HG03175 (cell line): ENCODE results near the gene CRAMP1.

Experiments used
- ATAC-seq: cut with Tn5 transposase; IDR thresholded peaks from one replicate; pipeline ENCODE4 v1.9.1; 2021; ENCODE audit warnings: mild to moderate bottlenecking, moderate library complexity; ENCODE audit not compliant: unreplicated experiment

Gene CRAMP1, protein sequence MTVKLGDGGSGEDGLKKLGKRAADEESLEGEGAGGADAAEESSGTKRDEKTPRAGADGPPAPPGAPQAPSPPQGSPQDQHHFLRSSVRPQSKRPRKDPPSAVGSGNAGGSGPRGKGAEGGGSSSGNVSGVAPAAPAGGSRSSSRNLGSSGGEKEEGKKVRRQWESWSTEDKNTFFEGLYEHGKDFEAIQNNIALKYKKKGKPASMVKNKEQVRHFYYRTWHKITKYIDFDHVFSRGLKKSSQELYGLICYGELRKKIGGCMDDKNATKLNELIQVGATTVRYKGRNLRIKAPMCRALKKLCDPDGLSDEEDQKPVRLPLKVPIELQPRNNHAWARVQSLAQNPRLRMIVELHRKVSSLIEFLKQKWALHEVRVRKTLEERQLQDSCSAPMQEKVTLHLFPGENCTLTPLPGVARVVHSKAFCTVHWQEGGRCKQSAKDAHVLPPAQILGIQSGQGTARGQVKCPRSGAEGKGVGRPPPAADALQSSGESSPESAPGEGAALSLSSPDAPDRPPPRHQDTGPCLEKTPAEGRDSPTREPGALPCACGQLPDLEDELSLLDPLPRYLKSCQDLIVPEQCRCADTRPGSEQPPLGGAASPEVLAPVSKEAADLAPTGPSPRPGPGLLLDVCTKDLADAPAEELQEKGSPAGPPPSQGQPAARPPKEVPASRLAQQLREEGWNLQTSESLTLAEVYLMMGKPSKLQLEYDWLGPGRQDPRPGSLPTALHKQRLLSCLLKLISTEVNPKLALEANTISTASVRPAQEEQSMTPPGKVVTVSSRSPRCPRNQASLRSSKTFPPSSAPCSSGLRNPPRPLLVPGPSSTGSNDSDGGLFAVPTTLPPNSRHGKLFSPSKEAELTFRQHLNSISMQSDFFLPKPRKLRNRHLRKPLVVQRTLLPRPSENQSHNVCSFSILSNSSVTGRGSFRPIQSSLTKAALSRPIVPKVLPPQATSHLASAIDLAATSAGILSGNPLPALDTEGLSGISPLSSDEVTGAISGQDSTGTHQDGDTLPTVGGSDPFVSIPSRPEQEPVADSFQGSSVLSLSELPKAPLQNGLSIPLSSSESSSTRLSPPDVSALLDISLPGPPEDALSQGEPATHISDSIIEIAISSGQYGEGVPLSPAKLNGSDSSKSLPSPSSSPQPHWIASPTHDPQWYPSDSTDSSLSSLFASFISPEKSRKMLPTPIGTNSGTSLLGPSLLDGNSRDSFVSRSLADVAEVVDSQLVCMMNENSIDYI (N-terminal part only)

DNA sequence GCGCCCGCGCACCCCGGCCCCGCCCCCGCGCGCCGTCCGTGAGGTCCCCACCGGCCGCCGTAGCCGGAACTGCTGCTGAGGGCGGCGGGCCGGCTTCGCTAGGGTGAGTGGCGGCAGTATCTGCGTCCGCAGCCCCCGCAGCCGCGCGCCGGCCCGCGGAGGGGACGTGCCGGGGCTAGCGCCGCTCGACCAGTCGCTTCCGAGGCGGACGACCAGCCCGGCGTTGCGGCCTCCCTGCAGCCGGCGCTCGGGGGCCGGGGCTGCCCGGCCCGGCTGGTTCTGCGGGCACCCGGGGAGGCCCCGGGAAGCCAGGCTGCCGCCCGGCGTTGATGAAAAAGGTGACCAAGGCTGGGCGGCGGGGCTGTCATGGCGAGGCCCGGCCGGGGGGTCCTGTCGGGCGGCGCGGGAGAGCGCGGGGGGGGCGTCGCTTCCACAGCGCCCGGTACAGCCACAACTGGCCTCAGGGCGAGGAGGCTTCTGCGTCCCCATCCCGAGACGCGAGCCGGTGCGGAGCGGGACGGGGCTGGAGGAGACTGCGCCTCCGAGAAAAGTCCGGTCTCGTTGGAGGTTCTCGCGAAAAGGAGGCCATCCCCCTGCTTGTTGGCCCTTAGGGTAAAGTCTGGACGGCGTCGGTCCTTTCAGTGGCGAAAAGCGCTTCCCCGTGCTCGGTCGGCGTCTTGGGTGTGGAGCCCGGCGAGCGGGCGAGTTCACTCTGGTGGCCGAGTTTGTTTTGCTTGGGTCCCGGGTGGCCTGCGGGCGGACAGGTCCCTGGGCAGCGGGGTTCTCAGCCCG is at the start of gene CRAMP1:
Gene CRAMP1, plus strand, starts transcription at position 41 of the 792 bp plus-strand sequence. CDS start 2,280 bp downstream, outside the sequence.
- no peak for ATAC-seq

DNA sequence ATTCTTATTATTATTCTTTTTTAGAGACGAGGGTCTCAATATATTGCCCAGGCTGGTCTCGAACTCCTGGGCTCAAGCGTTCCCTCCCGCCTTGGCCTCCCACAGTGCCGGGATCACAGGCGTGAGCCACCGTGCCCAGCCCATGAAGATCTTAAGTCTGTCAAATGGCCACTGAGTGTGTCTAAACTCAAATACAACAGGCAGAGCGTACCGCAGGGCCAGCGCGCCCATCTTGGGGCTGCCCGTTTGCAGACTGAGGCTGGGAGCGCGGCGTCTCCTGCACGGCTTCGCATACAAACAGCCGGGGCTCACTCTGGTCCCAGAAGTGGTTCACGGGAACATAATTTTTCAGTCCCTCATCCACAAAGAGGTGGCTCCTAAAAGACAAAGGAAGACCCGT is 48.4 kb upstream of the CRAMP1 start:
- ATAC-seq, result no peak

DNA sequence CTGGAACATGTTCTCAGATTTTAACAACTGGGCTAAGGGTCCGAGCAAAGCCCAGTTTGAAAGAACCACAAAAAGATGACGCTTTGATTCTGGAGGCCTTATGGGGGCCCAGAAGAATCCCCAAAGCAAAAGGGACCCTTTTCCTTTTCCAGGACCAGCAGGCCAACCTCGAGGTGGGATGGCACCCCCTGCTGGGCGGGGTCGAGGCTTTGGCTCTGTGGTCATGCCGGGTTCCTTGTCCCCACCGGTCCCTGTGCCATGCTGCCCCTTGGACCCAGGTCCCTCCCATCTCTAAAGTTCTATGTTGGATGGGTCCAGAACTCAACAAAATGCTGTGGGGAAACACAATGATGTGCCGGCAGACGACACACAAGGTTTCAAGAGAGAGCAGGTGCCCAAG is 47.8 kb upstream of the CRAMP1 start:
- no peak for ATAC-seq

DNA sequence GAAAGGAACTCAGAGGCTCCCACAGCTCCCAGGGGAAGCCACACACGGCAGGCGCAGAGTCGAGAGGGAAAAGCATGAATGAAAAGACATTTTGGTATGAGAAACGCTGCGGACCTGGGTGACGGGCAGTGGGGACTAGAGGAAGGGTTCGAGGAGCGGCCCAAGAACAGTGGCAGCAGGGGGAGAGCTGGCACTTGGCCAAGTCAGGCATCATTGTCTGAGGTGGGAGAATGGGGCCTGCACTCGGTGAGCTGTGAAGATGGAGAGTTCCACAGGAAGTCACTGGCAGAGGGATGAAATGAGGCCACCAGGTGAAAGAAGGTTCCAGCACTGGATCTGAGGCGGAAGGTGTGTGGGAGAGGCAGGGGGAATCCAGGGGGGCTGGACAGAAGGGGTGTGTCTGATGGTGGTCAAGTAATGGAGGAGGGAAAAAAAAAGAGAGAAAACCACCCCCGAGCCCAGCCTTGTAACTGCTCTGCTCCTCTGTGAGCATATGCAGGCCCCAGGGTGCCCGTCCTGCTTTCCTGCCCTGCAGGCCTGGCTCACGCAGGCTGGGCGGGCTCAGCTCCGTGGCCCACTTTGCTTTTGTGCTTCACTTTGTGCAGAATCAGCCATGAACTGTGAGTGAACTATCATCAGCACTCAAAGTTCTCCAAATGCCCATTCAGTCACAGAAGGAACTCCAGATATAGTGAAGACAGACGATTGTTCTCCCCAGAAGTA is 46.9 kb upstream of the CRAMP1 start:
- no peak for ATAC-seq

DNA sequence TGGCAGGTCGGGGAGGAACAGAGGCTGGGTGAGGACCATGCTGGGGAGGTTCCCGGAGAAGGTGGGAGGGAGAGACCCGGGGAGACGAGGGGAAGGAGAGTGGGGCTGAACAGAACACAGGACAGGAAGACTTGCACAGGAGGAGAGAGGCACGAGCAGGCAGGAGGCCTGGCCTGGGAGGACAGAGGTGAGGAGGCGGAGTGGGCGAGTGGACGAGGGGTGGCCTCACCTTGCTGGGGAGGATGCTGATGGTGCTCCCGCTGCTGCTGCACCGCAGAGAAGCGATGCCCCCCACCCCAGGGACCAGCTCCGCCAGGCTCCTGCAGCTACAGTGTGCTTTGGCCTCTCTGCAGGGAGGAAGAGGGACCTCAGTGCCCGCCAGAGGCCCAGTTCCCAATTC is 44.2 kb upstream of the CRAMP1 start:
- ATAC-seq, result no peak

DNA sequence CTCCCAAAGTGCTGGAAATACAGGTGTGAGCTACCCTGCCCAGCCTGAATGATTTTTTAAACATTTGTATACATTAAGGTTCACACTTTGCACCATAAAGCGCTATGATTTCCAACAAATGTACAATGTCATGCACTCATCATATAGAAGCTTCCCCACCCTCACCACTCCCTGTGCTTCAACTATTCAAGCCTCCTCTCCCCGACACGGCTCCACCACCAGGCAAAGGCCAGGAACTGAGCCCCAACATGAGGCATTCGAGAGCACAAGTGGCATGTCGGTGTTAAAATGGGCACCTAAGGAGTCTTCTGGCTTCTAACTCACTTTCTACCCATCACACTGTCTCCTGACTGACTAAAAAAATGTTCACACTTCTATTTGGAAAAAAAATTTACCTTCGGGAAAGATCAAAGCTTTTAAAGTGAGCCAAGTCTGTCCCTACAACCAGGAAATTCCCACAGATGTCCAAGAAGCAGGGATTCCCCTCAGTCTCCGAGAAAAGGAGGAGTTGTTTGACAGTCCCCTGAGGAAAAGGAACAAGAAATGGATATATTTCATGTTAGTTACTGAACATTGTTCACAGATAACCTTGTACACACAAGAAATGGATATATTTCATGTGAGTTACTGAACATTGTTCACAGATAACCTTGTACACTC is 41.0 kb upstream of the CRAMP1 start:
- ATAC-seq, result no peak

DNA sequence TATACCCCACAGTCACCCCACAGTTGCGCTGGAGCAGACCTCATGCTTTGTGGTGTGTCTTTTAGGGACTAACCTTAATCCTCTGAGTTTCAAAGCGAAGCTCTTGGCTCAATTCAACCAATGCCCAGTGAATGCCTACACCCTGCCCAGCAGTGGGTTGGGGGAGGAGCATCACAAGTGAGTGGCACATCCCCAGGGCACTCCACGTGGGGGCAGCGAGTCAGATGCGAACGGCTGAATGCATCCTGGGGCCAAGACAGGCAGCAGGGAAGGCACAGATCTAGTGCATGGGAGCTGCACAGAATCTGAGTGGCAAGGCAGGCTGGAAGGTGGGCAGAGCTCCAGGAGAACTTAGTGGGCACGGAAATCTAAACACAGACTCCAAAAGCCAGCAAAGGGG is 39.5 kb upstream of the CRAMP1 start:
- no peak for ATAC-seq

DNA sequence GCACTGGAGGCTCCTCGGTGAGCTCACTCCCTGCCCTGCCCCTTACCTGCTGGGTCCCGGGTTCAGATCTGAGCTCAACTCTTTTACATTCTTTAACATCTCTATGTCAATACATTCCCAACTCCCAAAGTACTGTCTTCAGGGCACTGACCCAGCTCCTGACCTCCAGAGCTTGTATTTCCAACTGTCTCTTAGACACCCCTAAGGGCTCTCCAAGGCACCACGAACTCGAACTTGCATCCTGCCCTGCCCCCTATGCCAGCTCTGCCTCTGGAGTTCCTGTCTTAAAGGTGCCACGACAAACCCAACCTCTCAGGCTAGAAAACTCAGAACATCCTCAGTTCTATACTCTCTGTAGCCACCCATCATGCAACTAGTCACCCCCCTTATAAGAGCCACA is 38.9 kb upstream of the CRAMP1 start:
- no peak for ATAC-seq

DNA sequence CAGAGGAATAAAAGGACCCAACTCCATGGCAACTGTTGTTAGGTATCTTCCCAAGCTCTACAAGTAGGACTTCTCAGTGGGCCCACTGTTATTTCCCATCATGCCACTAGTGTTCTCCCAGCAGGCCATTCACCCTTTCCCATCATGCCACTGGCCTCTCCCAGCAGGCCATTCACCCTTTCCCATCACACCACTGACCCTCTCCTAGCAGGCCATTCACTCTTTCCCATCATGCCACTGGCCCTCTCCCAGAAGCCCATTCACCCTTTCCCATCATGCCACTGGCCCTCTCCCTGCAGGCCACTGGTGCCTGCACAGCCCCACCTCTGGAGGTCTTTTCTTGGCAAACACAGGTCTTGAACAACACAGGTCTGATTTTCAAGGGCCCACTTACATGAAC is 36.6 kb upstream of the CRAMP1 start:
- no peak for ATAC-seq

DNA sequence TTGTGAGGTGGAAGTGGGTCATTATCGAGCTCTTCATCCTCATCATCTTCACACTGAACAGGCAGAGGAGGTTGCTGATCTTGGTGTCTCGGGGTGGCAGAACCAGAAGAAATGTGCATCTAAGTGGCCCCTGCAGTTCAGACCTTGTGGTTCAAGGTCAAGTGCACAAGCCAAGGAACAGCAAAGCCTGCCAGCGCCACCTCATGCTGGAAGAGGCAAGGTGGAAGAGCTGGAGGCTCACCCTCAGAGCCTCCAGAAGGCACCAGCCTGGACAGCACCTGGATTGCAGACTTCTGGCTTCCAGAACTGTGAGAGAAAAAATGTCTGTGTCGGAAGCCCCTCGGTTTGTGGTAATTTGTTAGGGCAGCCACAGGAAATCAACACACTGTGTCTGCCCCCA is 32.9 kb upstream of the CRAMP1 start:
- ATAC-seq, result no peak

DNA sequence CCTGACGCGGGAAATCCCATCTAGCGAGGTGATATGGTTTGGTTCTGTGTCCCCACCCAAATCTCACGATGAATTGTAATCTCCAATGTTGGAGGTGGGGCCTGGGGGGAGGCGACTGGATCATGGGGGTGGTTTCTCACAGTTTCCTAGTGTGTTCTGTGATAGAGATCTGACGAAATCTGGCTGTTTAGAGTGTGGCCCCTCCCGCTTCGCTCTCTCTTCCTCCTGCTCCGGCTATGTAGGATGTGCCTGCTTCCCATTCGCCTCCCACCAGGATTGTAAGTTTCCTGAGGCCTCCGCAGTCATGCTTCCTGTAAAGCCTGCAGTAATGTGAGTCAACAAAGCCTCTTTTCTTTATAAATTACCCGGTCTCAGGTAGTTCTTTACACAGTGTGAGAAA is 31.9 kb upstream of the CRAMP1 start:
- no peak for ATAC-seq

DNA sequence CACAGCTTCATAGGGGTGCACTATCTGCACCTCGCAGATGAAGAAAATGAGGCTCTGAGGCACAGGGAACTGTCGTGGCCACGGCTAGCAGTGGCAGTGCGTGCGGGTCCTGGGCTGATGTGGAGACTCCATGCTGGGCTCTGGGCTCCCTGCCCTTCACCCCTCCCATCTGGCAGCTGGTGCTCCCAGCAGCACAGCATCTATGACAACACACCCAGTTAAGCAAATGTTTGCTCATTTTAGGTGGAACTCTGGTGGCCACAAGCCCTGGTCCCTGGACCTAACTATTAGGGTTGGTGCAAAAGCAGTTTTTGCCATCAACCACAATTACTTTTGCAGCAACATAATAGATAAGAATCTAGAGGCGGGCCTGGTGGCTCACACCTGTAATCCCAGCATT is 31.2 kb upstream of the CRAMP1 start:
- ATAC-seq, result no peak

DNA sequence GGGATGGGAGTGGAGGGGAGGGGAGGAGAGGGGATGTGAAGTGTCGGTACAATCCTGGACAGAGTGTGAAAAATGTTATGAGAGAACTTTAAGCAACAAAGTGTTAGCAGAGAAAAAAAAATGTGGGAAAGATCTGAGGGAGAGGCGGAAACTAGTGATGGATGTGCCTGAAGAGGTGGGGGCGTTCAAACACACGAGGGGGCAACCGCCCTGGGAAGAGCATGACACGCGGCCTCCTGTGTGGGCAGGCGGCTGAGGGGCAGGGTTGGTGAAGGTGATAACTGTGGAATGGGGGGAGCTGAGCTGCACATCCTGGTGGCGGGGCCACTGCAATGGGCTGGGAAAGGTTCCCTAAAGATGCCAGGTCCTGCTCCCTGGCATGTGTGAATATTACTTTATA is 30.4 kb upstream of the CRAMP1 start:
- no peak for ATAC-seq

DNA sequence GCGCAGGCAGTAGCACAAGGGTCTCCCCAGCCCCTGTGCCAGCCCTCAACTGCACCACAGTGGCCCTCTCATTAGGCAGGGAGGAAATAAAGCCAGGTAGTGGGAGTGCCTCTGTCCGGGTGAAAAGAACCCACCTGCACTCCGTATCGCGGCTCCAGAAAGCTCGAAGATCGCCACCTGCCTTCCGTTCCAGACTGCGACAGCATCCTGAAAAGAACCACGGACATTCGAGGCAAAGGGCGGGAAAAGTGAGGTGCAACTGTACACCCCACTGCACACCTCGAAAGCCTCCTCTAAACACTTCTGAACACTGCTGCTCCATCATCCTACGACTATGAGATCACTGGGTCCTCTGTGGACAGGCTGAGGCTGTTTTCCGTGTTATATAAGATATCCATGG is 29.0 kb upstream of the CRAMP1 start:
- no peak for ATAC-seq

DNA sequence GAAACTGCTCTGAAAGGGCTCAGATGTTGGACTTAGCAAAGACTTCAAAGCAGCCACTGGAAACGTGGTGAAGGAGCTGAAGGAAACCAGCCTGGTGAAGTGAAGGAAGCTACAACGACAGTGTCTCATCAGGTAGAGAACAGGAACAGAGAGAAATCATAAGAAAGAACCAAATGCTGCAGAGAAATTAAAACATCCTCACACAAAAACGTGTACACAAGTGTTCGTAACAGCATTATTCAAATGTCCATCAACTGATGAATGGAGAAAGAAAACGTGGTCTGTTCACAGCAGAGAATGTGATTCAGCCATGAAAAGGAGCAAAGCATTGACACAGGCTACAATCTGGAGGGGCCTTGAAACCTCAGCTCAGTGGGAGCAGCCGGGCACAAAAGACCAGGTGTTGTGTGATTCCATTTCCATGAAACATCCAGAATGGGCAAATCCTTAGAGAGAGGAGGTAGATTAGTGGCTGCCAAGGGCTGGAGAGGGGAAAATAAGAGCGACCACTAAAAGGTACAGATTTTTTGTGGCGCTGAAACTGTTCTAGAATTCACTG is 27.2 kb upstream of the CRAMP1 start:
- no peak for ATAC-seq

DNA sequence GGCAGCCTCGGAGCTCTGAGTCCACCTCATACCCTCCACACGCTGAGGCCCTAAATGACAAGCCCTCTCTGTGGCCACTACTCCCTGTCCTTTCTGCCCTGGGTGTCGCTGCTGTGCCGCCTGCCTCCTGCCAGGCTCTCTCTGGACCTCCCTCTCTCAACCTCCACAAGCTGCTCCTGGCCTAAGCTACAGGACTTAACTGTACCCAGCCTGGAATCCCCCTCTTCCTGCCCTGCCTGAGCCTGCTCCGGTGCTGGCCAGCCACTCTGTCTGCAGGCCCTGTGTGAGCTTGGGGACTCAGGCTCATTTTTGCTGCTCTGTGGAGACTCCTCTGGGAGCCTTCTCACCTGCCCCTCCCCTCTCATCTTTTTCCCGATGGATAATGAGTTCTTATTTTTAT is 21.8 kb upstream of the CRAMP1 start:
- no peak for ATAC-seq

DNA sequence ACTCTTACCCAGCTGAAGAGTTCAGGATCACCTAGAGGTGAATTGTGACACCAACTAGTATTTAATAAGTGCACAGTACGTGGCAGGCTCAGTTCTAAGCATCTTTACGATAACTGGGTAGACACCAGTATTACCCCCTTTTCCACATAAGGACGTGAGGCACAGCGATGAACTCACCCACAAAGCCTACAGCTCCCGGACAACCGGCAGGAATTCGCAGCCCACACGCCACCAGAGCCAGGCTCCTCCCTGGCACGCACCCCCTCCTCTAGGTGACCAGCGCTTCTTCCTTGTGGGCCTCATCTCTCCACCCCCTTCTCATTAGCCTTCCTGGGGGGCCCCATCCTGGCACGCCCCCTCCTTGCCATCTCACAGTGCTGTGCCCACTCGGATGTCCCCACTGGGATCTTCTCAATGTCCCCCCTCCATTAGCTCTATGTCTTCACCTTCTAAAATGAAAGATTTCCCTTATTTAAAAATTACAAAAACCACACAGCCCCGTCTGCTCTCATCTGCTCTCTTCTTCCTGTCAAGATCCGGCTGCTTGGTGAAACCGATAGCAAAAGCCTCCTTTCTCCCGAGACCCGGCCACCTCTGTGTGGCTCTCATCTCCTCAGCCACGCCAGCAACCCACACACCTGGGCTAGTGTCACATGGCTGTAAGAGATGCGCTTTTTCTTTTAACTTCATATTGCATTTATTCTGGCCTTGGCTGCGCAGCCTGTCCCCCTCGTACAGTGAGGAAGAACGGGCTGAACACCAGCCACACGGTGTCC is 21.0 kb upstream of the CRAMP1 start:
- no peak for ATAC-seq

DNA sequence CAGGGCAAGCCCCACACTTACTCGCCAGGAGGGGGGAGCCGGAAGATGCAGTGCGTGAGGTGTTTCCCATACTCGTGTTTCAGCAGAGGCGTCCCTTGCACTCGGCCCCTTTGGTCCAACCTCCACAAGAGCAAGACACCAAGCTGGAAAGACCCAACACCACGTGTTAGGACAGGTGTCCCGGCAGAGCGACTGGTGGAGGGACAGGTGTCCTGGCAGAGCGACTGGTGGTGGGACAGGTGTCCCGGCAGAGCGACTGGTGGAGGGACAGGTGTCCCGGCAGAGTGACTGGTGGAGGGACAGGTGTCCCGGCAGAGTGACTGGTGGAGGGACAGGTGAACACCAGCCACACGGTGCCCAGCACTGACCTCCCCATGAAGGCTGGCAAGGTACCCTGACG is 19.7 kb upstream of the CRAMP1 start:
- ATAC-seq, result no peak
